NCI-H2107 treated with DMSO at 0.1 percent for 48 hours (cell line): Measurements from ENCODE around the gene TMCC3.

ENCODE experiments used
- DNase-seq: peaks from one replicate; lab custom pipeline; 2025; ENCODE audit not compliant: unreplicated experiment; lab: John Stamatoyannopoulos, UW

Gene TMCC3

GRCh38 chr12:94673496-94673895, 23.1 kb upstream of the TMCC3 start:
- no peak for DNase-seq

GRCh38 chr12:94671917-94672316, 21.6 kb upstream of the TMCC3 start:
- no peak for DNase-seq

GRCh38 chr12:94670898-94671297, 20.5 kb upstream of the TMCC3 start:
- DNase-seq: no peak

- DNase-seq: no peak
These were observed 19.7 kb upstream of the TMCC3 start for GRCh38 chr12:94670075-94670474.

- no peak for DNase-seq
These were observed 16.7 kb upstream of the TMCC3 start for GRCh38 chr12:94667031-94667540.

GRCh38 chr12:94666158-94666557, 15.8 kb upstream of the TMCC3 start:
- DNase-seq: no peak

GRCh38 chr12:94663702-94664101, 13.3 kb upstream of the TMCC3 start:
- no peak for DNase-seq

- DNase-seq: no peak
These were observed 12.7 kb upstream of the TMCC3 start for GRCh38 chr12:94663071-94663470.

GRCh38 chr12:94660436-94660835, 10.1 kb upstream of the TMCC3 start:
- no peak for DNase-seq

GRCh38 chr12:94659346-94659930, 9.1 kb upstream of the TMCC3 start:
- DNase-seq: no peak

- DNase-seq: no peak
These were observed 8.6 kb upstream of the TMCC3 start for GRCh38 chr12:94658931-94659330.

GRCh38 chr12:94656556-94656955, 6.2 kb upstream of the TMCC3 start:
- DNase-seq: no peak

GRCh38 chr12:94649349-94650142, 811 bp downstream of the TMCC3 start:
- no peak for DNase-seq

- DNase-seq: no peak
These were observed 1.8 kb downstream of the TMCC3 start for GRCh38 chr12:94648578-94648977.

- DNase-seq: peak; percentile 42
These were observed 6.0 kb downstream of the TMCC3 start for GRCh38 chr12:94644141-94644979.

- DNase-seq: no peak
These were observed 6.8 kb downstream of the TMCC3 start for GRCh38 chr12:94643606-94644005.

- DNase-seq: no peak
These were observed 9.1 kb downstream of the TMCC3 start for GRCh38 chr12:94641283-94641682.

- no peak for DNase-seq
These were observed 10.0 kb downstream of the TMCC3 start for GRCh38 chr12:94640134-94640928.

GRCh38 chr12:94638521-94638920, 11.8 kb downstream of the TMCC3 start:
- DNase-seq: no peak

GRCh38 chr12:94637390-94638113, 12.8 kb downstream of the TMCC3 start:
- DNase-seq: no peak
